ENCODE results near the gene ST7. TPM values are rescaled to one million over a fixed set of nuclear protein-coding genes. Genes with fewer than 3 reads are reported as not detected.
A peak's percentile ranks its signal among the peaks of the same experiment; 100 is the strongest.

The ST7 gene
- total RNA-seq, 2 experiments from 2014 or later: 4.9 to 5.4 TPM

- POLR2A ChIA-PET: interaction anchor here (1.1 kb wide), 1 partner anchor 78 kb away, joined by 3 read pairs; no protein-coding TSS in a partner anchor
- H3K27ac ChIP-seq (ENCODE audit: low read depth in 1 of 2, low read length in 2 of 2): no peak overlapping the region
- no peaks in the 10 kb centered on the region for H3K9me3 ChIP-seq (ENCODE audit: control insufficient read depth in 1 of 2, insufficient read depth in 1 of 2, low read length in 2 of 2)
- peaks cover 6% of the 10 kb centered on the region for H3K4me1 ChIP-seq (ENCODE audit: insufficient read depth, low read length)
- no peak overlapping the region for H3K4me3 ChIP-seq (ENCODE audit: low read length)
- ATAC-seq (ENCODE audit: poor library complexity) (no peak), DNase-seq (no peak)
- TF ChIP-seq CTCF (IDR thresholded peaks at IDR 0.05): no peak
- Mint-ChIP-seq H3K36me3 (ENCODE audit: low read depth) (no peaks in the 10 kb centered on the region), H3K4me1 (ENCODE audit: low read depth) (peaks cover 42% of the 10 kb centered on the region), H3K9me3 (no peaks in the 10 kb centered on the region), H3K27ac (no peak overlapping the region), H3K4me3 (peak overlapping the region; percentile 3), H3K27me3 (no peaks in the 10 kb centered on the region)
- H3K27me3 ChIP-seq (ENCODE audit: control insufficient read depth in 1 of 2, insufficient read depth in 2 of 2, low read length in 2 of 2): no peaks in the 10 kb centered on the region
- CTCF ChIA-PET: no interaction called here
- intact Hi-C loops (cut with DNase I, micrococcal nuclease): loop anchor here in 1 of 2 experiments (2.0 kb wide), 1 partner anchor 57 kb away; no protein-coding TSS in a partner anchor
- H3K36me3 ChIP-seq (ENCODE audit: insufficient read depth, low read length): no peaks in the 10 kb centered on the region
Measured at GRCh38 chr7:117087639-117088396, 134.5 kb downstream of the ST7 start.

- TF ChIP-seq CTCF (IDR thresholded peaks at IDR 0.05): no peak
- H3K9me3 Mint-ChIP-seq: no peaks in the 10 kb centered on the region
- no peaks in the 10 kb centered on the region for H3K27me3 ChIP-seq (ENCODE audit: control insufficient read depth in 1 of 2, insufficient read depth in 2 of 2, low read length in 2 of 2)
- DNase-seq (no peak), ATAC-seq (ENCODE audit: poor library complexity) (no peak)
- H3K36me3 Mint-ChIP-seq (ENCODE audit: low read depth): no peaks in the 10 kb centered on the region
- H3K4me1 Mint-ChIP-seq (ENCODE audit: low read depth): peaks cover 41% of the 10 kb centered on the region
- intact Hi-C loops (cut with DNase I, micrococcal nuclease): no loop called here
- no peak overlapping the region for H3K4me3 ChIP-seq (ENCODE audit: low read length)
- no peaks in the 10 kb centered on the region for H3K9me3 ChIP-seq (ENCODE audit: control insufficient read depth in 1 of 2, insufficient read depth in 1 of 2, low read length in 2 of 2)
- H3K4me1 ChIP-seq (ENCODE audit: insufficient read depth, low read length): peaks cover 6% of the 10 kb centered on the region
- H3K27ac Mint-ChIP-seq: no peak overlapping the region
- CTCF ChIA-PET: no interaction called here
- H3K36me3 ChIP-seq (ENCODE audit: insufficient read depth, low read length): no peaks in the 10 kb centered on the region
- POLR2A ChIA-PET: interaction anchor here (1.1 kb wide), 1 partner anchor 78 kb away, joined by 3 read pairs; no protein-coding TSS in a partner anchor
- H3K27me3 Mint-ChIP-seq: no peaks in the 10 kb centered on the region
- no peak overlapping the region for H3K27ac ChIP-seq (ENCODE audit: low read depth in 1 of 2, low read length in 2 of 2)
- H3K4me3 Mint-ChIP-seq: no peak overlapping the region
Measured at GRCh38 chr7:117088623-117089194, 135.4 kb downstream of the ST7 start.

- no peaks in the 10 kb centered on the region for H3K9me3 ChIP-seq (ENCODE audit: control insufficient read depth in 1 of 2, insufficient read depth in 1 of 2, low read length in 2 of 2)
- DNase-seq (no peak), ATAC-seq (ENCODE audit: poor library complexity) (no peak)
- Mint-ChIP-seq H3K4me1 (ENCODE audit: low read depth) (peaks cover 28% of the 10 kb centered on the region), H3K36me3 (ENCODE audit: low read depth) (no peaks in the 10 kb centered on the region), H3K27ac (no peak overlapping the region), H3K4me3 (no peak overlapping the region), H3K27me3 (no peaks in the 10 kb centered on the region), H3K9me3 (no peaks in the 10 kb centered on the region)
- POLR2A ChIA-PET: no interaction called here
- peaks cover 6% of the 10 kb centered on the region for H3K4me1 ChIP-seq (ENCODE audit: insufficient read depth, low read length)
- intact Hi-C loops (cut with DNase I, micrococcal nuclease): no loop called here
- H3K4me3 ChIP-seq (ENCODE audit: low read length): no peak overlapping the region
- H3K27me3 ChIP-seq (ENCODE audit: control insufficient read depth in 1 of 2, insufficient read depth in 2 of 2, low read length in 2 of 2): no peaks in the 10 kb centered on the region
- no peak for TF ChIP-seq CTCF (IDR thresholded peaks at IDR 0.05)
- no peaks in the 10 kb centered on the region for H3K36me3 ChIP-seq (ENCODE audit: insufficient read depth, low read length)
- H3K27ac ChIP-seq (ENCODE audit: low read depth in 1 of 2, low read length in 2 of 2): no peak overlapping the region
- CTCF ChIA-PET: no interaction called here
Measured at GRCh38 chr7:117090791-117091190, 137.5 kb downstream of the ST7 start.
